ENCODE results near the gene TP73. TPM values are rescaled to one million over a fixed set of nuclear protein-coding genes. Genes with fewer than 3 reads are reported as not detected.

The TP73 gene
- total and polyA plus RNA-seq, 8 donors = 1.6 to 2.7 (median 2.0) TPM

GRCh38 chr1:3623441-3624199 lies 28.7 kb upstream of the TP73 start:
- intact Hi-C loops (cut with DNase I) = loop anchor here in 1 of 2 donors (10.0 kb wide), 1 partner anchor 129 kb away; no protein-coding TSS in a partner anchor
- TF ChIP-seq CTCF (IDR thresholded peaks at IDR 0.05) = no peak
- Histone ChIP-seq H3K27ac (peak overlapping the region in 1 of 2 donors; percentile 78), H3K4me1 (peaks cover 17 to 48% of the 10 kb centered on the region in 2 donors), H3K9me3 (no peaks in the 10 kb centered on the region), H3K36me3 (peaks cover 0 to 20% of the 10 kb centered on the region in 2 donors), H3K4me3 (peak overlapping the region; percentile 93 to 99), H3K27me3 (no peaks in the 10 kb centered on the region)
- ATAC-seq (no peak), DNase-seq (peak in 1 of 4 donors; percentile 58)

GRCh38 chr1:3624200-3625136 lies 27.8 kb upstream of the TP73 start, which contains the start of gene TPRG1L:
Gene TPRG1L (plus strand): TSS chr1:3625015. CDS start chr1:3625073, 58 bp downstream.
- peak; percentile 95 to 99 (median 98) for DNase-seq
- TF ChIP-seq CTCF (IDR thresholded peaks at IDR 0.05) = no peak
- ATAC-seq = peak; percentile 98
- intact Hi-C loops (cut with DNase I) = loop anchor here in 1 of 2 donors (10.0 kb wide), 1 partner anchor 130 kb away; no protein-coding TSS in a partner anchor
- peak within 1 kb of the TSS; percentile 93 to 99 for H3K4me3 ChIP-seq
- H3K4me1 ChIP-seq = peaks cover 17 to 39% of the 10 kb centered on the region in 2 donors
- no peaks in the 10 kb centered on the region for H3K9me3 ChIP-seq
- H3K27me3 ChIP-seq = no peaks in the 10 kb centered on the region
- peak within 1 kb of the TSS; percentile 78 to 80 for H3K27ac ChIP-seq
- peaks cover 0 to 28% of the 10 kb centered on the region in 2 donors for H3K36me3 ChIP-seq

- peaks cover 17 to 45% of the 10 kb centered on the region in 2 donors for H3K4me1 ChIP-seq
- peaks cover 0 to 37% of the 10 kb centered on the region in 2 donors for H3K36me3 ChIP-seq
- H3K27ac ChIP-seq = peak overlapping the region; percentile 78 to 80
- intact Hi-C loops (cut with DNase I) = loop anchor here in 1 of 2 donors (10.0 kb wide), 1 partner anchor 131 kb away; no protein-coding TSS in a partner anchor
- H3K9me3 ChIP-seq = no peaks in the 10 kb centered on the region
- ATAC-seq = peak; percentile 15
- H3K4me3 ChIP-seq = peak overlapping the region; percentile 73 to 99
- DNase-seq = peak in 1 of 4 donors; percentile 85
- no peak for TF ChIP-seq CTCF (IDR thresholded peaks at IDR 0.05)
- no peaks in the 10 kb centered on the region for H3K27me3 ChIP-seq
Observed at GRCh38 chr1:3625151-3625907, 27.0 kb upstream of the TP73 start.

- intact Hi-C loops (cut with DNase I) = loop anchor here in 1 of 2 donors (10.0 kb wide), 1 partner anchor 131 kb away; no protein-coding TSS in a partner anchor
- Histone ChIP-seq H3K27me3 (no peaks in the 10 kb centered on the region), H3K9me3 (no peaks in the 10 kb centered on the region), H3K27ac (peak overlapping the region in 1 of 2 donors; percentile 78), H3K36me3 (peaks cover 0 to 44% of the 10 kb centered on the region in 2 donors), H3K4me3 (peak overlapping the region; percentile 73 to 99), H3K4me1 (peaks cover 17 to 43% of the 10 kb centered on the region in 2 donors)
- no peak for DNase-seq
- no peak for TF ChIP-seq CTCF (IDR thresholded peaks at IDR 0.05)
- ATAC-seq = no peak
Observed at GRCh38 chr1:3626025-3626424, 26.3 kb upstream of the TP73 start.
